Pulmonary artery endothelial cell (primary cell): ENCODE measurements around the gene PNMA8C. TPM values are rescaled to one million over a fixed set of nuclear protein-coding genes. Genes with fewer than 3 reads are reported as not detected.
"Not testable (repeated sequence)": the region's sequence is repeated elsewhere in the genome, so short reads cannot be mapped to it uniquely, and the experiment has no call there.

Source experiments
- DNase-seq: peaks from one replicate; pipeline ENCODE4 v3.0.0-alpha.2; 2011; ENCODE audit warnings: low read depth, low spot score
- total RNA-seq: library from RNA; depleted of rRNA; stranded (reverse); fragments of >200 nt; gene quantifications from 2 replicates; pipeline ENCODE4 v1.2.3, GENCODE V29; 2014

The PNMA8C gene
- total RNA-seq, 1 donor from 2014 or later: under 0.01 TPM

DNA sequence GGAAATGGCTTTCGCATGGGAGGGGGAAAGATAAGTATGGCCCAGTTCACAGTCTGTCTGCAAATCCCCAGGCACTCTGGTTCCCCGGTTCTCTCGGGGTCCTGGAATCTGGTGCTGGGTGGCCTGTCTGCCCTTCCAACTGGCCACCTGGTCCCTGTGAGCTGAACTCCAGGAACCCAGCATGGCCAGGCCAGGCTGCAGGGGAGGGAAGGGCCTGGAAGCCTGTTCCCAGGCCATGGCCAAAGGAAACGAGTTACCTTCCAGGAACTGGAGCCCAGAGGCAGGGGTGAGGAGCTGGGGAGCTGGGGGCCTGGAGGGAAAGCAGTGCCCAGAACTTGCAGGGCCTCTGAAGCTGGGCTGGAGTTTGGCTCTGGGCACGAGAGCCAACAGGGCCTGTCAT lies 19.1 kb upstream of the PNMA8C start:
- DNase-seq: no peak

DNA sequence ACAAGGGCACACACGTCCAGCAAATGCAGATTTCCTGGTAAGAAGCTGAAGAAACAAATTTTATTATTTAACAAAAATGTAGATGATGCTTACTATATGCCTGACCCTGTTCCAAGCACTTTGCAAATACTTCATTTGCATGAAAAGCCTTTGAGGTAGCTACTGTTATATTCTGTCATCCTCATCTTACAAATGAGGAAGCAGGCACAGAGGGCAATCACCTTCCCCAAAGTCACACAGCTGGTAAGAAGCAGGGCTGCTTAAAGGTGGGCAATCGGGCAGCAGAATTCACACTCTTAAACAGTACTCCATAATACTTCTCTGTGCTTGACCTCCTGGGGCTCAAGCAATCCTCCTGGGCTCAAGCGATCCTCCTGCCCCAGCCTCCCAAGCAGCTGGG lies 18.3 kb upstream of the PNMA8C start:
- no peak for DNase-seq

DNA sequence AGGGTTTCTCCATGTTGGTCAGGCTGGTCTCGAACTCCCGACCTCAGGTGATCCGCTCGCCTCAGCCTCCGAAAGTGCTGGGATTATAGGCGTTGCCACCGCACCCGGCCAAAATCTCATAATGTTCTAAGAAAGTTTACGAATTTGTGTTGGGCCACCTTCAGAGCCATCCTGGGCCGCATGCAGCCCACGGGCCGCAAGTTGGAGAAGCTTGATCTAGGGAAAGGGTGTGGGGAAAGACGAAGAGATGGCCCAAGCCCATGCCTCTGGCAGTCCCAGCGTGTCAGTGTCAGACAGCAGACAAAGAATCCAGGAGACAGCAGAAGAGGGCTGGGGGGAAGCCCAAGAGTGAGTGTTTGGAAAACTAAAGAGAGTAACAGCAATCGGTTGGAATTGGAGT lies 17.3 kb upstream of the PNMA8C start:
- DNase-seq: no peak

DNA sequence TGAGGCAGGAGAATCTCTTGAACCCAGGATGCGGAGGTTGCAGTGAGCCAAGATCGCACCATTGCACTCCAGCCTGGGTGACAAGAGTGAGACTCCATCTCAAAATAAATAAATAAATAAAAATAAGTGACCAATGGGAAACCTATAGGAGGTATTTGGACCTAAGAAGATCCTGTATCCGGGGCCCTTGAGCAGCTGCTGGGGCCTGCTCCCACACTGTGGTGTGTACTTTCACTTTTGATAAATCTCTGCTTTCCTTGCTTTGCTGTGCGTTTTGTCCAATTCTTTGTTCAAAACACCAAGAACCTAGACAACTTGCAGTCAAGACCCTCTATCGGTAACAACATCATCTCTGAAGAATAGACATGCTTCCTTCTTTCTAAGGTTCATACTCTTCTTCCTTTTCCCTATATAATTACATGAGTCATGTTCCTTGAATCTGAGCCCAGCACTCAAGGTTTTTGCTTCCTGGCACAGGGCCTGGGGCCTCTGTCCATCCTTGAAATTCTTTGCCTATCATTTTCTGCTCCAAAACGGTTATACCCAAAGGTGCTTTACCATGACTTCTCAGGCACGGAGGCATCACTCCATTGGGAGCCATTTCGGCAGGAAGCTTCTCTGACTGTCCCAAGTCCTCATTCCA lies 14.2 kb upstream of the PNMA8C start:
- no peak for DNase-seq

DNA sequence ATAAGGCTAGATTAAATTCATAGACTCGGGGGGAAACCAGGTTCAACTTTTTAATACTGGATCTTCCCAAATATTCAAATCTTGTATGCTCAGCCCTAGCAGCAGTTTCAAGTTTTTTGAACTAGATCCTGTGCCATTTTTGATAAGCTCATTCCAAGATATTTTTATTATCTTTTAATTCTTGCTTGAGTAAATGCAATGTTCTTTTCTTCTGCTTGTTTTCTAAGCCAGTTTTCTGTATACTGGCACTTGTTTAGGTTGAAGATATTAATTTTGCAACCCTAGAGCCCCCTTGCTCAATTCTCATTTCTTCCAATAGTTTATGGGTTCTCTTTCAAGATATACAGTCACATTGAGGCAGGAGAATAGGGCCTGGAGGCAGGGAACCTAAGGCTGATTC lies 13.1 kb upstream of the PNMA8C start:
- DNase-seq: no peak

DNA sequence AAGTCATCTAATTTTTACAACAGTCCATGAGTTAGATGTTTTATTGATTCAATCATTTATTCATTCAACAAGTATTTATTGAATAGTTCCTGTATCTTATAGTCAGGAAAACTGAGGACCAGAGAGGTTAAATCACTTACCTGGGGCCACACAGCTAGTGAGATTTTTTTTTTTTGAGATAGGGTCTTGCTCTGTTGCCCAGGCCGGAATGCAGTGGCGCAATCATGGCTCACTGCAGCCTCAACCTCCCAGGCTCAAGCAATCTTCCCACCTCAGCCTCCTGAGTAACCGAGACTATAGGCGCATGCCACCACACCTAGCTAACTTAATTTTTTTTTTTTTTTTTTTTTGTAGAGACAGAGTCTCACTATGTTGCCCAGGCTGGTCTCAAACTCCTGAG lies 7.0 kb upstream of the PNMA8C start:
- not testable (repeated sequence) for DNase-seq

DNA sequence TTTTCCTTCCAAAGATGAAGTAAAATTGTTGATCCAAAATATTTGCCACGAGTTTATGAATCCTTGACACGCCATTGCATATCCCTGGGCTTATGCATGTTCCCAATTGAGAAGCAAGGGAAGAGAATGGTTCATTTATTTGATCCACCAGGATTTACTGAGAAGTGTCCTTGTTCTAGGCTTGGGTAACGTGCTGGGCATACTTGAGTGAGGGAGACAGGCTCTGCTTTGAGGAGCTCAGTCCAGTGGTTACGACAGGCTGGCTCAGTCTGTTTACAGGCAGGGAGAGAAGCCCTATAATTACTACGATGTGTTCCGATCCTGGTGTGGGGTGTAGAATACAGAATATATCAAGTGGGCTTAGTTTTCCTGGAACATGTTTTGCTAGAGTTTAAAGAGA lies 6.3 kb upstream of the PNMA8C start:
- DNase-seq: no peak

DNA sequence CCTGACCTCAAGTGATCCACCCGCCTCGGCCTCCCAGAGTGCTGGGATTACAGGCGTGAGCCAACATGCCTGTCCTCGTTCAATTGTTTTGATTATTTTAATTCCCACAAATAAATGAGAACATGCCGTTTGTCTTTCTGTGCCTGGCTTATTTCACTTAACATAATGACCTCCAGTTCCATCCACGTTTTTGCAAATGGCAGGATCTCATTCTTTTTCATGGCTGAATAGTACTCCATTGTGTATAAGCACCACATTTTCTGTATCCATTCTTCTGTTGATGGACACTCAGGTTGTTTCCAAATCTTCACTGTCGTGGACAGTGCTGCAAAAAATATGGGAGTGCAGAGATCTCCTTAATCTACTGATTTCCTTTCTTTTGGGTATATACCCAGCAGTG lies 4.7 kb upstream of the PNMA8C start:
- not testable (repeated sequence) for DNase-seq

DNA sequence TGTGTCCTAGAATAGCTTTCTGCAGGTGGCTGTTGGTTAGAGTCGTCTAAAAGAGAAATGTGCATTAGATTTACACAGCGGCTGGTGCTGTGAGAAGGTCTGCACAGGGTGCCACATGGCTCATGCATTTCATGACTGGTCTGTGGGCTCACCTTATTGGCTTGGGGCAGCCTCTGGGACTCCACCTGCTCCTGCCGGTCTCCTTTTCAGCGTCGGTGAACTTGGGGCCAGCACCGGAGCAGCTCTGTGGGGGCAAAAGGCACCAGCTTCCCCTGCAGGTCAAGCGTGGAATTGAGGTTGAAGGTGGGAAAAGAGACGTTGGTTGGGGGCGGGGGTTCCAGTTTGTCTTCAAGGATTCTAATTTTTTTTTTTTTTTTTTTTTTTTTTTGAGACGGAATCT lies 3.1 kb upstream of the PNMA8C start:
- DNase-seq: no peak

DNA sequence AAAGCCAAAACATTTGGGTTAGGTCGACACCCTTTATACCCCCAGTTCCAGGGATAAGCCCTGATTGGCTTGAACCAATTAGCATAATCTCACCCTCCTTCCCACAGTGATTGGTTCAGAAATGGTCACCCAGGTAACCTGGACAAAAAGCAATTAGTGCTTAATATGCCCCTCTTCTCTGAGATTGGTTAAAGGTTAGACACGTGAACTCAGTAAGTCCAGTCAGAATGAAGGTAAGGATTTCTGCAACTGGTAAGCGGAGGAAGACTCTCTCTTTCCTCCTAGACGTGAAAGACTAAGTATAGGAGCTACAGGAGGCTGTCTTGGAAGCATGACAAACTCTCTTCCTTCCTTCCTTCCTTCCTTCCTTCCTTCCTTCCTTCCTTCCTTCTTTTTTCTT lies 1.3 kb upstream of the PNMA8C start:
- no peak for DNase-seq

DNA sequence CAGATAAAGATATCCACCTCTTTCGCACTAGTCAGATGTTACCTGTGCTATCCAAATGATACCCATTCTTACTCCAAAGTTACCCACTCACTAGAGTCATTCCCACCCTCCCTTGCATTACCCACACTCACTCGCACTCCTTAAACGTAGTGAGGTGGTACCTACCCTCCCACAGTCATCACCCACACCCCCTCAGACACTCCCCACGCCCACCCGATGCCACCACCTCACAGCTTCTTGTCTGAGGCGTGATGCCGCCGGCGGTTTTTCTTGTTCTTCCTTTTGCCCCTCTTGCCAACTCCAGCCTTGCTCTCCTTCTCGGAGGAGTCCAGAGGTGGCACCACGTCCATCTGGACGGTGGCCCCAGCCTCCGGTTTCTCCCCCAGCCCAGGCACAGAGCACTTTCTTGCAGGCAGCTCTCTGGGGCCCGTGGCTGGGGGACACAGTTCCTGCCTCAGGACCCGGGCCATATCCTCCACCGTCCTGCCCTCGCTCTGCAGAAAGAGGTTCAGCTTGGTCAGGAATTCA lies 1.2 kb downstream of the PNMA8C start:
- no peak for DNase-seq

DNA sequence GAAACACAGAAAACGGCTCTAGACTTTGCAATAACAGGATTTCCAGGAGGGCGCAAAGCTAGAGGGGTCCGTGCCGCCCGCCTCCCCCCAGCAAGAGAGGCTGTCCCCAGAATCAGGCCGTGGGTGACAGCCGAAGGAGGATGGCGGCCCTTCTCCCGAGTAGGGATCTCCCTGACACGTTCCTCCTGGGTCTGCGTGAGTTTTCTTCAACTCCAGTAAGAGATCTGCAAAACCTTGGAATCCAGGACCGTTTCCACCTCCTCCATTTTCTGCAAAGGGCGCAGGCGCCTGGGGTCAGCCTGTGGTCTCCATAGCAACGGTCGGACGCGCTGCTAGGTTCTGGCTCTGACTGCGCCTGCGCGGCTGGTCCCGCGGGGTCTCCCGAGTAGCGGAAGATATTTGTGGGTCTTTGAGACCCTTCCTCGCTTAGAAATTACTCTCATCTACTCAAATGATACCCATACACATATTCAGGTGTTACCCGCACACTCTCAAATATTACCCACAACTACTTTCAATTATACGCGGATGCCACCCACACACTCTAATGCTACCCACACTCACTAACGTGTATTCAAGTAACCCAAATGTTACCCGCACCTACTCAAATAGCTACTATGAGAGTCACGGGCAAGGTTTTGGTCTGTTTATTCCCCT lies 2.1 kb downstream of the PNMA8C start:
- DNase-seq: no peak

DNA sequence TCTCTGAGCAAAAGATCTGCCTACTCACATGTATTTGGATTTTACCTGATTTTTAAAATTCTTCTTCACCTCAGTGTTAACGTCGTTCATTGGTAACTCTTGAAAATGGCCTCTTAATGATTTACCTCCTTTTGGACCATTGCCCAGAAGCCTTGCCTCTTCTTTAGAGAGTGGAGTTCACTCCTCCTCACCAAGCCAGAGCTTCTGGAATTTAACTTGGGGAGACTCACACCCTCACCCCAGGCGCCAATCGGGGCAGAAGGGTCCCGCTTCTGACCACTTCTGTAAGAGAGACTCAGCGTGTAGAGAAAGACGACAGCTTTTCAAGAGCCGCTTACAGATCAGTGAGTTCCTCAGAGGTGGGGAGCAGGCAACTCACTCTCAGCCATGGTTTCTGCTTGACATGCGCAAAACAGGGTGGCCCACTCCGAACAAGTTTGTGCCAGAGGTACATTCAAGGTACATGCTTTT lies 2.7 kb downstream of the PNMA8C start:
- DNase-seq: no peak

DNA sequence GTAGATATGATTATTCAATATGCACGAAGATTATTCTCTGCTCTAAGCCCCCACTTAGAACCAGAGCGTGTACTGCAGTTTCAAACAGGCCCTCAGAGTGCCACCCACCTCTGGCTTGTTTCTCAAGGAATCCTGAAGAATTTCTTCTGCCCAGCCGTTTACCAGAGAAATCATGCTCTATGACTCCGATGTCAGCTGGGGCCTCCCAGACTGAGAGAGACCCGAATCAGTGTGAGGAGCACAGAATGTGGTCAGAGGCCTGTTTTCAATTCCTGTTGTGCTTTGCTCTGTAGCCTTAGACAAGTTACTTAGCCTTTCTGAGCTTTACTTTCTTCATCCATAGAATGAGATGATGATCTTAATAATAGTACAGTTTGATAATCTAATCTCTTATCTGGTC lies 5.5 kb downstream of the PNMA8C start:
- no peak for DNase-seq

DNA sequence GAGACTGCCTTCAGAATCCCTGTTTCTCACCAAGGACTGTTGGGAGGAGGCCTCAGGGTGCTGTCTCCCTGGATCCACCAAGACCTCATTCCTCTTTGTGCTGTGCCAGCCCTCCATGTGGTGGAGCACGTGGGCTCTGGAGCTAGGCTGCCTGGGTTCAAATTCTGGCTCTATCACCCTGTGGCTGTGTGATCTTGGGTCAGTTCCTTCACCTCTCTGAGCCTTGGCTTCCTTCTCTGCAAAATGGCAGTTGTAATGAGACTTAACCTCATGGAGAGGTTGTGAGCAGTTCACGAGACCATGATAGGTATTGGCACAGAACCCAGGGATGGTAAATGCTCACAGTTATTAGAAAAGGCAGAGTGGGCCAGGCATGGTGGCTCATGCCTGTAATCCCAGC lies 6.4 kb downstream of the PNMA8C start:
- no peak for DNase-seq

DNA sequence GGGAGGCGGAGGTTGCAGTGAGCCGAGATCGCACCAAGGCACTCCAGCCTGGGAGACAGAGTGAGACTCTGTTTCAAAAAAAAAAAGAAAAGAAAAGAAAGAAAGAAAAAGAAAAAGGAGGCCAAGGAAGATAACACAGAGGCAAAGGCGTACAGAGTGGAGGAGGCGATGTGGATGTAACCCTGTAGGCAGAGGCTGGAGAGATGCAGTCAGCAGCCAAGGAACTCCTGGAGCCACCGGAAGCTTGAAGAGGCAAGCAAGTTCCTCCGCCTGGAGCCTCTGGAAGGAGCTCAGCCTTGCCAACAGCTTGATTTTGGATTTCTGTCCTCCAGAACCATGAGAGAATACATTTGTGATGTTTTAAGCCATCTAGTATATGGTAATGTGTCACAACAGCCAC lies 8.7 kb downstream of the PNMA8C start:
- no peak for DNase-seq

DNA sequence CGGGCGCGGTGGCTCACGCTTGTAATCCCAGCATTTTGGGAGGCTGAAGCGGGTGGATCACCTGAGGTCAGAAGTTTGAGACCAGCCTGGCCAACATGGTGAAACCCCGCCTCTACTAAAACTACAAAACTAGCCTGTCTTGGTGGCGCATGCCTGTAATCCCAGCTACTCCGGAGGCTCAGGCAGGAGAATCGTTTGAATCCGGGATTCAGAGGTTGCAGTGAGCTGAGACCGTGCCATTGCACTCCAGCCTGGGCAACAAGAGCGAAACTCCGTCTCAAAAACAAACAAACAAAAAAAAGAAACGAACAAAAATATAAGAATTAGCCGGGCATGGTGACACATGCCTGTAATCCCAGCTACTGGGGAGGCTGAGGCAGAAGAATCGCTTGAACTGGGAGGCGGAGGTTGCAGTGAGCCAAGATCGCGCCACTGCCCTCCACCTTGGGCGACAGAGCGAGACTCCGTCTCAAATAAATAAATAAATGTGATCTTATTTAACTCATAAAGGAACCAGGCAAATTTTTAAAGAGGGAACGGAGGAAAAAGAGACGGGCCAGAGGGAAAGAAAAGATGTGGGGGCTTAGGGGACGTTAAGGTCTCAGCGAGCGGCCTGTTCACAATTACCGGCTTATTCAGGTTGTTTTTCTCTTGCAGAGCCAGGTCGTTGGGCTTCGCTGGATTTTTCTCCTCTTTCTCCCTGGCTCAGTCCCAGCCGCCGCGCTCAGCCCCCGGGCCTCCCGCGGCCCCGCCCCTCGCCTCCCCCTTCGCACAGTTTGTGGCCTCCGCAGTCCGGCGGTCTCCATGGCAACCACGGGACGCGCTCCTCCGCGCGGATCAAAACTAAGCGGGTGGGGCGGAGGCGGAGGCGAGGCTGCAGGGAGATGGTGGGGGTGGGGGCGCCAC lies 12.7 kb downstream of the PNMA8C start:
- not testable (repeated sequence) for DNase-seq

DNA sequence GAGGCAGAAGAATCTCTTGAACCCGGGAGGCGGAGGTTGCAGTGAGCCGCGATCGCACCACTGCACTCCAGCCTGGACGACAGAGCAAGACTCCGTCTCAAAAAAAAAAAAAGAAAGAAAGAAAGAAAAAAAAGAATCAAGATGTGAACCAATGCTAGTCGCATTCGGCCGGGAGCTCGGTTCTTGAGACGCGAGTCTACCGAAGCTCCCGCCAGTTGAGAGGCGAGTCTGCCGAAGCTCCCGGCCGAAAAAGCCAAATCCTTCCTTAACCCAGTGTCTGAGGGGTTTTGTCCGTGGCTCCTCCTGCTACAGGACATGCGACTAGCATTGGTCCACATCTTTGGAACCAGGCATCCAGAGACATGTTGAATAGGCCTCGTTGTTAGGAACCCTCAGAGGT lies 13.8 kb downstream of the PNMA8C start:
- DNase-seq: not testable (repeated sequence)

DNA sequence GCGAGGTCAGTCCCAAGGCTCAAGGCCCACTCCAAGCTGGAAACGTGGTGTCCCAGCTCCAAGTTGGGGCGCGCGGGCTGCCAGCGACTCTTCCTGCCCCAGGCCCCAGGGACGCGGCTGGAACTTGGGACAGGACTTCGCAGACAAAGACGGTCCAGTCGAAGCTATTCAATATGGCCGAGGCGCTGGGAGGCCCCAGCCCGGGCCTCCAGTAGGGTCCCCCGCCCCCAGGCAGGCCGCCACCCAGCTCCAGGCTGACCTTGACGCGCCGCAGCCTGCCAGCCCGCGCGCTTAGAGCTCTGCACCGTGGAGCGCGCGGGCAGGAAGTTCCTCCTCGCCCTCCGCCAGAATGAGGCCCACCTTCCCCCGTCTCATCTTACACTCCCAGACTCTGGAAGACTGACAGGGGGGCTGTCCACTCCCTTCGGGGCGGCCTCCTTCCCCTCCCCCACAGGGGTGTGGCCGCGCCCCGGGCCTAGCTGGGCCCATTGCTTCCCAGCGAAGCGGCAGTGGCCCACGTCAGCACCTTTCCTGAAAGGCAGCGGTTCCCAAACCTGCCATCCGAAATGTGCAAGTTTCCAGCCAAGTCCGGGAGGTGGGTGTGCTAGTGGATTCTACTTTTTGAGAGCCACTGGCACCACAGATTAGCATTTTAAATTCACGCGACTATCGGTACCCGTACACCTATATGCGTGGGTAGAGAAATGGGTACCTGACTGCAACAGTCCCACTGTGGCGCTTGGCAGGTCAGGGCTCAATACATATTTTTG lies 15.3 kb downstream of the PNMA8C start, which contains the start of gene CCDC8:
TSS of gene CCDC8 (minus strand) at position 303 of the 770 bp plus-strand sequence. CDS start 754 bp downstream, outside the sequence.
- no peak for DNase-seq

DNA sequence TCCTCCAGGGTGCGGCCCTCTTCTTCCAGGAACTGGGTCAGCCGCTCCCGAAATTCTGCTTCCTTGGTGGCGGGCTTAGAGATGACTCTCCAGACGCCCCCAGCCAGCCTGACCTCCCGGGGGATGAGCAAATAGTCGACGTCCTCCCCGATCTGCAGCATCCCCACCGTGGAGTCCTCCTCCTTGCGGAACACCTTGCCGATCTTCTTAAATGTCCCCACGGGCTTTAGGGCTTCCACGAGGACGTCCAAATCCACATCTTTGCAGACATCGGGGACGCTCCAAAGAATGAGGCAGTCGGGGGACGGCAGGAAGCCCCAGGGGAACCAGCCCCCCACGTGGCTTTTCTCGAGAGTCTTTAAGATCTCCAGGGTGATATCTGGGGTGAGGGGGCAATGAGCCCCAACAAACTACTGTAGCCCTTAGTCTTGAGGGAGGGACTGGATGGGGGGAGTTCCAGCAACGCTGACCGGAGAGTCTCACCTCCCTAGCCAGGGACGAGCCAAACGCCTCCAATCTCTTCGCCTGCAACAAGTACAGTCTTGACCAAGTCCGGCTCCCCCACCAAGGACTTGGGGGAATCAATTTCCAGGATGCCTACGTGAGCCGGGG lies 16.0 kb downstream of the PNMA8C start:
- no peak for DNase-seq
